Uterus (tissue), 4 donors: ENCODE data around the gene ATP5F1A. TPM values are rescaled to one million over a fixed set of nuclear protein-coding genes. Genes with fewer than 3 reads are reported as not detected.
"Not testable (repeated sequence)": the region's sequence is repeated elsewhere in the genome, so short reads cannot be mapped to it uniquely, and the experiment has no call there.

Experiments used
- DNase-seq, 2 donors: peaks; one replicate each; pipeline ENCODE4 v3.0.0-alpha.2; 2019 to 2020
- H3K27ac ChIP-seq, 2 donors: fragments of 200-600 bp; sonication (generic); 1 replicate in 1 of 2; 2 replicates in 1 of 2; pipeline ENCODE4 v1.5.1; 2016 to 2018
- H3K27me3 ChIP-seq, 2 donors: fragments of 200-600 bp; sonication (generic); one replicate each; pipeline ENCODE4 v1.5.1; 2018 to 2019; ENCODE audit warnings: control low read depth in 1 of 2
- H3K36me3 ChIP-seq, 2 donors: fragments of 200-600 bp; sonication (generic); one replicate each; pipeline ENCODE4 v1.5.1; 2019; ENCODE audit warnings: control low read depth in 1 of 2
- H3K4me1 ChIP-seq, 2 donors: fragments of 200-600 bp; sonication (generic); one replicate each; pipeline ENCODE4 v1.5.1; 2018 to 2019; ENCODE audit warnings: control low read depth in 1 of 2
- H3K4me3 ChIP-seq, 2 donors: fragments of 200-600 bp; sonication (generic); 1 replicate in 1 of 2; 2 replicates in 1 of 2; pipeline ENCODE4 v1.5.1; 2018 to 2019; ENCODE audit warnings: mild to moderate bottlenecking in 1 of 2
- H3K9me3 ChIP-seq, 2 donors: fragments of 200-600 bp; sonication (generic); one replicate each; pipeline ENCODE4 v1.5.1; 2019; ENCODE audit warnings: control low read depth in 1 of 2
- POLR2A ChIP-seq, 2 donors: fragments of 450-650 bp; IDR thresholded peaks; one replicate each; pipeline ENCODE4 v1.6.1; 2016; ENCODE audit warnings: antibody characterized with exemption in 2 of 2, mild to moderate bottlenecking in 1 of 2, moderate library complexity in 1 of 2
- intact Hi-C: fragments of 100-400 bp; cut with DNase I; formaldehyde crosslinking; loops from one replicate; pipeline ENCODE4 v1.15.1; 2023; ENCODE audit warnings: low total_unique reads
- total RNA-seq, 4 donors: library from RNA; depleted of rRNA in 3 of 4; stranded (reverse); fragments of >200 nt in 3 of 4; gene quantifications; one replicate each; pipeline versions ENCODE4 v1.1.0 to v1.2.4, GENCODE V29; 2014 to 2023
- TF ChIP-seq, protein P1 (sequence below), 4 experiments: fragments of 200-600 bp in 2 of 4; fragments of 450-650 bp in 2 of 4; sonication (generic) in 2 of 4; IDR thresholded peaks; one replicate each; pipeline ENCODE4 v1.5.1; 2016 to 2019; ENCODE audit warnings: antibody characterized with exemption in 4 of 4, mild to moderate bottlenecking in 2 of 4, moderate library complexity in 1 of 4
- donor health status: DM: yes; HTN: yes; CAD: no.

The ATP5F1A gene
- total RNA-seq, 4 donors from 2014 or later: 130 to 712 (median 221) TPM

DNA sequence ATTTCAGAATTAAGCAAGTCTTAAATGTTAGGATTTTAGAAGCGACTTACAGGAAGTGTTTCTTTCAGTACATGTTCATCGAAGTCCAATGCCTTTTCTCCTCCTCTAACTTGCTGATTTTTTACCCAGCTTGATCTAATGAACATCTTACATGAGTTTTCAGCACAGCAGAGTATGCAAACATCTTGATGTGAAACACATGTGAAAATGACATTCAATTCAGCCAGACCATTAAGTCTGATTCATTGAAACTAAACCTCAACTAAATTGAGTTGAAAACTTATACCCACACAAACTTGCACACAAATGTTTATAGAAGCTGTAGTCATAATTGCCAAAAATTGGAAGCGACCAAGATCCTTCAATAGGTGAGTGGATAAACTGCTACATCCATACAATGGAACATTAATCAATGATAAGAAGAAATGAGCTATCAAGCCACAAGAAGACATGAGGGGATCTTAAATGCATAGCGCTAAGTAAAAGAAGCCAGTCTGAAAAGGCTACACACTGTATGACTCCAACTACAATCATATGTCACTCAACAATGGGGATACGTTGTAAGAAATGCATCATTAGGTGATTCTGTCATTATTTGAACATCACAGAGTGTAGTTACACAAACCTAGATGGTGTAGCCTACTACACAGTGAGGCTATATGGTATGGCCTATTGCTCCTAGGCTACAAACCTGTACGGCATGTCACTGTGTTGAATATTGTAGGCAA is 44.6 kb downstream of the ATP5F1A start:
- Histone ChIP-seq H3K9me3 (no peaks in the 10 kb centered on the region), H3K27me3 (no peaks in the 10 kb centered on the region), H3K36me3 (no peaks in the 10 kb centered on the region), H3K4me3 (no peak overlapping the region), H3K27ac (no peak overlapping the region), H3K4me1 (no peaks in the 10 kb centered on the region)
- intact Hi-C loops: no loop called here
- no peak for TF ChIP-seq POLR2A (IDR thresholded peaks at IDR 0.05)
- TF ChIP-seq, protein P1, sequence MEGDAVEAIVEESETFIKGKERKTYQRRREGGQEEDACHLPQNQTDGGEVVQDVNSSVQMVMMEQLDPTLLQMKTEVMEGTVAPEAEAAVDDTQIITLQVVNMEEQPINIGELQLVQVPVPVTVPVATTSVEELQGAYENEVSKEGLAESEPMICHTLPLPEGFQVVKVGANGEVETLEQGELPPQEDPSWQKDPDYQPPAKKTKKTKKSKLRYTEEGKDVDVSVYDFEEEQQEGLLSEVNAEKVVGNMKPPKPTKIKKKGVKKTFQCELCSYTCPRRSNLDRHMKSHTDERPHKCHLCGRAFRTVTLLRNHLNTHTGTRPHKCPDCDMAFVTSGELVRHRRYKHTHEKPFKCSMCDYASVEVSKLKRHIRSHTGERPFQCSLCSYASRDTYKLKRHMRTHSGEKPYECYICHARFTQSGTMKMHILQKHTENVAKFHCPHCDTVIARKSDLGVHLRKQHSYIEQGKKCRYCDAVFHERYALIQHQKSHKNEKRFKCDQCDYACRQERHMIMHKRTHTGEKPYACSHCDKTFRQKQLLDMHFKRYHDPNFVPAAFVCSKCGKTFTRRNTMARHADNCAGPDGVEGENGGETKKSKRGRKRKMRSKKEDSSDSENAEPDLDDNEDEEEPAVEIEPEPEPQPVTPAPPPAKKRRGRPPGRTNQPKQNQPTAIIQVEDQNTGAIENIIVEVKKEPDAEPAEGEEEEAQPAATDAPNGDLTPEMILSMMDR (IDR thresholded peaks at IDR 0.05): no peak
- no peak for DNase-seq

DNA sequence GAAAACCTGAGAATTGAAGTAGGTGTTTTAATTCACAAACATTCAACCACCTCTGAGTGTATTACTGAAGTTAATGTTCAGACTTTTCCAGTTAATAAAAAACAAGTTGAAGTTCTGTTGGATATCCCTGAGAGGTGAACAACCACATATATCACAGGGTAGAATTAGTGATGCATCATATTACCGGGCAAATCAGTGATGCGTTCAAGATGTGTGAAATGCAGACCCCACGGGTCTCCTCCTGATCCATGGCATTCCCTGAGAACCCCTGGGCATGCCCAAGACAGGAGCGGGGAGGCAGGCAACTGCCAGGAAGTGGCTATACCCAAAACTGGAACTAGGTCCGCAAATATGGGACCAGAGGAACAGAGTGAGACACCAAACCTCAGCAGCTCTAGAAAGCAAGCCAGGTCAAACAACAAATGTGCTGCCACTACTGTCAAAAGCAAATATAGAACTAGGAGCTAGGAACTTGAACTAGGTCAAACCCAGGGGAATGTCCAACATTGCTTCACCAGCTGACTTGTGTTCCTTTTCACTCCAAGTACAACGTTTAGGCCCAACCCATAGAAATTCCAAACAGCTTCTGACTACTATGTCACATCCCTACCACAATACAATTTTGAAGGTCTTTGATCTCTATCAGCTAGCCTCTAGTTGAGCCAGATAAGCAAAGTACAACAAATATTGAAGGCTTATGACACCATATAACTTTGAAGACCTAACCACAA is 46.2 kb downstream of the ATP5F1A start:
- no peak for TF ChIP-seq POLR2A (IDR thresholded peaks at IDR 0.05)
- TF ChIP-seq, protein P1 (IDR thresholded peaks at IDR 0.05): no peak
- no peak for DNase-seq
- no peaks in the 10 kb centered on the region for H3K36me3 ChIP-seq
- H3K27me3 ChIP-seq: no peaks in the 10 kb centered on the region
- H3K27ac ChIP-seq: no peak overlapping the region
- no peaks in the 10 kb centered on the region for H3K4me1 ChIP-seq
- intact Hi-C loops: no loop called here
- H3K9me3 ChIP-seq: no peaks in the 10 kb centered on the region
- H3K4me3 ChIP-seq: no peak overlapping the region

DNA sequence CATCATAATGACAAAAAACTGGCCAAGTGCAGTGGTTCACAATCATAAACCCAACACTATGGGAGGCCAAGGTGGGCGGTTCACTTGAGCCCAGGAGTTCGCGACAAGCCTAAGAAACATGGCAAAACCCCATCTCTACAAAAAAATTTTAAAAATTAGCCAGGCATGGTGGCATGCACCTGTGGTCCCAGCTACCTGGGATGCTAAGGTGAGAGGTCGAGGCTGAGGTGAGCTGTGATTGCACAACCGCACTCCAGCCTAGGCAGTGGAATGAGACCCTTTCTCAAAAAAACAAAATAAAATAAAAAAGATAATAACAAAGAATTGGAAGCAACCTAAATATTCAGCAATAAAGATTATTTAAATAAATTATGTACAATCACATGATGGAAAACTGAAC is 47.8 kb downstream of the ATP5F1A start:
- no peaks in the 10 kb centered on the region for H3K36me3 ChIP-seq
- no peaks in the 10 kb centered on the region for H3K27me3 ChIP-seq
- intact Hi-C loops: no loop called here
- no peak overlapping the region for H3K27ac ChIP-seq
- no peak for TF ChIP-seq POLR2A (IDR thresholded peaks at IDR 0.05)
- TF ChIP-seq, protein P1 (IDR thresholded peaks at IDR 0.05): no peak
- H3K4me1 ChIP-seq: no peaks in the 10 kb centered on the region
- no peak for DNase-seq
- H3K4me3 ChIP-seq: no peak overlapping the region
- no peaks in the 10 kb centered on the region for H3K9me3 ChIP-seq

DNA sequence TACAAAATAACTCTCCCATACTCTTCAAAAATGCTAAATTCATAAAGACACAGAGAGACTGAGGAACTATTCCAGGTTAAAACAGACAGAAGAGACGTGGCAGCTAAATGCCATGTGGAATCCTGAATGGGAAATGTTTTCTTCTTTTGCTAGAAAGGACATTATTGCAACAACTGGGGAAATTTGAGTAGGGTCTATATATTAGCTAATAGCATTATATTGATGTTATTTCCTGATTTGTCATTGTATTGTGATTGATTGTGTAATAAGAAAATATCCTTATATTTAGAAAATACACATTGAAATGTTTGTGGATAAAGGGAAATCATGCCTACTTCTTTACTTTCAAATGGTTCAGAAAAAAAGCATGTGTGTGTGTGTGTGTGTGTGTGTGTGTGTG is 49.5 kb downstream of the ATP5F1A start:
- no peak for DNase-seq
- intact Hi-C loops: no loop called here

DNA sequence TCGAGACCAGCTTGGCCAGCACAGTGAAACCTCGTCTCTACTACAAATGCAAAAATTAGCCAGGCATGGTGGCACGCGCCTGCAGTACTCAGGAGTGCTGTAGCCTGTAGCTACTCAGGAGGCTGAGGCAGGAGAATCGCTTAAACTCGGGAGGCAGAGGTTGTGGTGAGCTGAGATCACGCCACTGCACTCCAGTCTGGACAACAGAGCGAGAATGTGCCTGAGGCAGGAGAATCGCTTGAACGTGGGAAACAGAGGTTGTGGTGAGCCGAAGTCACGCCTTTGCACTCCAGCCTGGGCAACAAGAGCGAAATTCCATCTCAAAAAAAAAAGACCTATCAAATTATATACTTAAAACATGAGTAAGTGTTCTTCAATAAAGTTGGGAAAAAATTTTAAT is 50.7 kb downstream of the ATP5F1A start:
- H3K27ac ChIP-seq, H3K36me3 ChIP-seq, H3K4me1 ChIP-seq, H3K9me3 ChIP-seq, DNase-seq, H3K27me3 ChIP-seq, intact Hi-C loops, H3K4me3 ChIP-seq: not testable (repeated sequence)

More for the DNA sequence above, 49.5 kb downstream of the ATP5F1A start:
- no peaks in the 10 kb centered on the region for H3K9me3 ChIP-seq
- H3K27me3 ChIP-seq: no peaks in the 10 kb centered on the region
- H3K36me3 ChIP-seq: no peaks in the 10 kb centered on the region
- H3K27ac ChIP-seq: no peak overlapping the region
- no peak for TF ChIP-seq POLR2A (IDR thresholded peaks at IDR 0.05)
- TF ChIP-seq, protein P1 (IDR thresholded peaks at IDR 0.05): no peak
- no peaks in the 10 kb centered on the region for H3K4me1 ChIP-seq
- H3K4me3 ChIP-seq: no peak overlapping the region
